B cell (primary cell): Measurements from ENCODE around the gene HECA. TPM values are rescaled to one million over a fixed set of nuclear protein-coding genes. Genes with fewer than 3 reads are reported as not detected.

Source experiments
- ATAC-seq: fragments of 200-7000 bp; cut with Tn5 transposase; one replicate; pipeline ENCODE4 v1.10.0; 2021; ENCODE audit warnings: low read depth, mild to moderate bottlenecking, moderate number of reproducible peaks, moderate library complexity
- CTCF ChIA-PET: fragments of 350-600 bp; sonication (Branson Sonifier 250); formaldehyde crosslinking; loops from one replicate; lab custom pipeline; 2021; ENCODE audit warnings: antibody characterized with exemption, inconsistent platforms; lab: Charles Lee
- POLR2A ChIA-PET: fragments of 350-600 bp; sonication (Branson Sonifier 250); formaldehyde crosslinking; loops from one replicate; lab custom pipeline; 2021; ENCODE audit warnings: antibody characterized with exemption; lab: Charles Lee
- DNase-seq: peaks from one replicate; pipeline ENCODE4 v3.0.0; 2013
- H2AFZ ChIP-seq: 2 replicates; pipeline ENCODE4 v1.6.1; 2012; ENCODE audit warnings: mild to moderate bottlenecking, low read depth, low read length; ENCODE audit not compliant: insufficient read depth, poor library complexity, severe bottlenecking
- H3K27ac ChIP-seq, 2 donors: 1 replicate in 1 of 2; 2 replicates in 1 of 2; pipeline ENCODE4 v1.5.1; 2012 to 2013; ENCODE audit warnings: low read length in 2 of 2, mild to moderate bottlenecking in 2 of 2, moderate library complexity in 1 of 2
- H3K27me3 ChIP-seq, 4 experiments: fragments of 200-600 bp in 1 of 4; sonication (generic) in 1 of 4; replicated peaks in 1 of 4; 1 replicate in 2 of 4; 2 replicates in 2 of 4; pipeline versions ENCODE4 v1.6.1 to v1.7.0; 2013 to 2016; ENCODE audit warnings: low read length in 3 of 4, mild to moderate bottlenecking in 2 of 4, mixed read lengths in 1 of 4, moderate library complexity in 1 of 4; ENCODE audit not compliant: insufficient read depth in 4 of 4, control insufficient read depth in 3 of 4; ENCODE audit errors: control extremely low read depth in 1 of 4
- H3K36me3 ChIP-seq, 2 experiments: replicated peaks in 1 of 2; 1 replicate in 1 of 2; 2 replicates in 1 of 2; pipeline versions ENCODE4 v1.6.1 to v1.7.1; 2013; ENCODE audit warnings: low read length in 1 of 2; ENCODE audit not compliant: insufficient read depth in 2 of 2, control insufficient read depth in 1 of 2; ENCODE audit errors: control extremely low read depth in 1 of 2, extremely low read depth in 1 of 2
- H3K4me1 ChIP-seq, 2 donors: fragments of 200-600 bp in 1 of 2; sonication (generic) in 1 of 2; 1 replicate in 1 of 2; 2 replicates in 1 of 2; pipeline versions ENCODE4 v1.5.1 to v1.6.1; 2013 to 2017; ENCODE audit warnings: low read length in 2 of 2; ENCODE audit not compliant: control insufficient read depth in 2 of 2, insufficient read depth in 2 of 2
- H3K4me2 ChIP-seq: replicated peaks from 2 replicates; pipeline ENCODE3; 2012; ENCODE audit warnings: mild to moderate bottlenecking, low read depth, low read length; ENCODE audit not compliant: poor library complexity, severe bottlenecking
- H3K4me3 ChIP-seq, 5 experiments: fragments of 200-600 bp in 1 of 5; sonication (generic) in 1 of 5; 1 replicate in 3 of 5; 2 replicates in 2 of 5; pipeline versions ENCODE4 v1.5.1 to v1.7.0; 2011 to 2016; ENCODE audit warnings: low read length in 4 of 5, mild to moderate bottlenecking in 4 of 5, low read depth in 2 of 5, control low read depth in 1 of 5, moderate library complexity in 1 of 5; ENCODE audit not compliant: insufficient read depth in 1 of 5; ENCODE audit errors: control extremely low read depth in 1 of 5, extremely low read depth in 1 of 5
- H3K79me2 ChIP-seq: fragments of 200-600 bp; sonication (generic); one replicate; pipeline ENCODE4 v1.6.0; 2016; ENCODE audit warnings: low read length; ENCODE audit not compliant: control insufficient read depth, insufficient read depth
- H3K9ac ChIP-seq: fragments of 200-600 bp; sonication (generic); 2 replicates; pipeline ENCODE4 v1.6.1; 2017; ENCODE audit warnings: mild to moderate bottlenecking, low read length, moderate library complexity
- H3K9me3 ChIP-seq, 3 donors: one replicate each; pipeline versions ENCODE4 v1.6.1 to v1.7.1; 2013; ENCODE audit warnings: low read length in 2 of 3; ENCODE audit not compliant: control insufficient read depth in 2 of 3, insufficient read depth in 1 of 3; ENCODE audit errors: control extremely low read depth in 1 of 3
- H4K20me1 ChIP-seq: 2 replicates; pipeline ENCODE4 v1.6.0; 2012; ENCODE audit warnings: mild to moderate bottlenecking, low read length; ENCODE audit not compliant: insufficient read depth, control insufficient read depth, poor library complexity, severe bottlenecking
- H3K27ac Mint-ChIP-seq: one replicate; pipeline ENCODE4 v1.8.0; 2021; ENCODE audit warnings: mixed read lengths
- H3K27me3 Mint-ChIP-seq: one replicate; pipeline ENCODE4 v1.8.0; 2021; ENCODE audit warnings: mixed read lengths
- H3K4me1 Mint-ChIP-seq: one replicate; pipeline ENCODE4 v1.8.0; 2021; ENCODE audit warnings: mixed read lengths
- H3K4me3 Mint-ChIP-seq: one replicate; pipeline ENCODE4 v1.8.0; 2021; ENCODE audit warnings: mixed read lengths
- H3K9me3 Mint-ChIP-seq: one replicate; pipeline ENCODE4 v1.8.0; 2022; ENCODE audit warnings: mixed read lengths; ENCODE audit not compliant: insufficient read depth
- EZH2 ChIP-seq: IDR thresholded peaks from 2 replicates; pipeline ENCODE4 v1.6.1; 2012; ENCODE audit warnings: borderline replicate concordance, low read depth, mild to moderate bottlenecking, moderate library complexity, low read length; ENCODE audit not compliant: insufficient read depth, poor library complexity, severe bottlenecking
- WGBS: methylation state at CpG from one replicate; pipeline ENCODE4 v1.1.5; 2013; ENCODE audit warnings: missing lambda C conversion rate; ENCODE audit not compliant: insufficient coverage; 5-methylcytosine and 5-hydroxymethylcytosine counted together
- intact Hi-C: fragments of 100-400 bp; cut with micrococcal nuclease; formaldehyde crosslinking; loops from one replicate; pipeline ENCODE4 v1.10.0; 2022
- polyA plus RNA-seq: library from polyadenylated mRNA; depleted of rRNA; stranded (reverse); fragments of >200 nt; gene quantifications from 2 replicates; pipeline ENCODE4 v1.2.3, GENCODE V29; 2012
- total RNA-seq, 2 donors: library from RNA; stranded (reverse); fragments of 120-200 nt in 1 of 2; gene quantifications; 1 replicate in 1 of 2; 2 replicates in 1 of 2; pipeline versions ENCODE4 v1.2.3 to v1.2.4, GENCODE V29; 2013 to 2022
- TF ChIP-seq, protein P1 (sequence below): fragments of 200-600 bp; IDR thresholded peaks from one replicate; pipeline ENCODE4 v1.8.0; 2022; ENCODE audit warnings: antibody characterized with exemption, mild to moderate bottlenecking

HECA gene
- total and polyA plus RNA-seq, 2 donors (not counting 1 experiment from before 2014, with no cell fraction given), result 19.2 to 50.4 TPM

DNA sequence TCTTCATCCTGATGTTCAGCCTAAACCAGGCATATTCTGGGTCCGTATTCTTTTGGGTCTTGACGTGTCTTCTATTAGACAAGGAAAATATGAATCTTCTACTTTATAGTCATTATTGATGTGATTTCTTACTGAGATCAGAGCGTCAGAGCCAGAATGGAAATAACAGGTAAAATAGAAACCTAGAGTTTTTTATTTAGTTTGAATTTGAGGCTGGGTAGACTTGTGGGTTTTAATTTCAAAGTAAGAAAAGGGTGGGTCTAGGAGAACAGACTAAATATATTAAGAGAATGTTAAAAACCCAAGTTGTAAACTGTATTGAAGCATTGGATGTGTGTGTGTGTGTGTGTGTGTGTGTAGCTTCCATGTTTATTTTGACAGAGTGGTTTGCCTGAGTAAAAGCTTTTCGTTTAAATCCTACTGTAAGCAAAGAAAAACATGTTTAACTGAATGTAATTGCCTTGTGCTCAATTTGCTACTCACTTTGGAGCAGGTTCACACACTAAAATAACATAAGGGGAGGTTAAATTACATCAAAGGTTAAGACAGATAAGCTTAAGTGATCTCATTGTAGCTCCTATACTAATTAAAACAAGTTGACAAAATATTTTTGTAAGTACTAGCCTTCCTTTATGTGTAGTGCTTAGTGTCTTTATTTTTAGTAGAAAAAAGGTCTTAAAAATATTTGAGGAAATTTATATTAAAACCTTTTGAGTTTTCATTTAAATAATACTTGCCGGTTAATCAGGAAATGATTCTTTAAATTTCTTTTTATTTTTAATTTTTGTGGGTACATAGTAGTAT is 17.4 kb downstream of the HECA start:
- no CpG with 5 or more reads among the region's 5 CpGs for WGBS
- Histone ChIP-seq H3K27me3 (no peaks in the 10 kb centered on the region), H3K4me2 (peak overlapping the region; percentile 2), H4K20me1 (peaks cover 90% of the 10 kb centered on the region), H3K4me1 (peaks cover 43 to 52% of the 10 kb centered on the region in 2 donors), H3K9me3 (no peaks in the 10 kb centered on the region), H3K79me2 (peaks cover 96% of the 10 kb centered on the region), H3K36me3 (peaks cover 0 to 11% of the 10 kb centered on the region in 2 experiments), H3K27ac (peak overlapping the region in 1 of 2 donors; percentile 45), H3K9ac (no peak overlapping the region), H2AFZ (no peak overlapping the region), H3K4me3 (no peak overlapping the region)
- intact Hi-C loops, result loop anchor here (5.0 kb wide), 1 partner anchor 35 kb away; no protein-coding TSS in a partner anchor
- no peak overlapping the region for H3K4me3 Mint-ChIP-seq
- ChIA-PET CTCF (interaction anchor here (0.6 to 1.2 kb wide), 3 partner anchors 13 to 221 kb away, joined by 3 to 4 read pairs (median 3); no protein-coding TSS in a partner anchor), POLR2A (no interaction called here)
- no peaks in the 10 kb centered on the region for H3K9me3 Mint-ChIP-seq
- TF ChIP-seq EZH2, result no peak
- TF ChIP-seq, protein P1, sequence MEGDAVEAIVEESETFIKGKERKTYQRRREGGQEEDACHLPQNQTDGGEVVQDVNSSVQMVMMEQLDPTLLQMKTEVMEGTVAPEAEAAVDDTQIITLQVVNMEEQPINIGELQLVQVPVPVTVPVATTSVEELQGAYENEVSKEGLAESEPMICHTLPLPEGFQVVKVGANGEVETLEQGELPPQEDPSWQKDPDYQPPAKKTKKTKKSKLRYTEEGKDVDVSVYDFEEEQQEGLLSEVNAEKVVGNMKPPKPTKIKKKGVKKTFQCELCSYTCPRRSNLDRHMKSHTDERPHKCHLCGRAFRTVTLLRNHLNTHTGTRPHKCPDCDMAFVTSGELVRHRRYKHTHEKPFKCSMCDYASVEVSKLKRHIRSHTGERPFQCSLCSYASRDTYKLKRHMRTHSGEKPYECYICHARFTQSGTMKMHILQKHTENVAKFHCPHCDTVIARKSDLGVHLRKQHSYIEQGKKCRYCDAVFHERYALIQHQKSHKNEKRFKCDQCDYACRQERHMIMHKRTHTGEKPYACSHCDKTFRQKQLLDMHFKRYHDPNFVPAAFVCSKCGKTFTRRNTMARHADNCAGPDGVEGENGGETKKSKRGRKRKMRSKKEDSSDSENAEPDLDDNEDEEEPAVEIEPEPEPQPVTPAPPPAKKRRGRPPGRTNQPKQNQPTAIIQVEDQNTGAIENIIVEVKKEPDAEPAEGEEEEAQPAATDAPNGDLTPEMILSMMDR, result no peak
- no peak for DNase-seq
- no peak for ATAC-seq
- H3K27me3 Mint-ChIP-seq, result no peaks in the 10 kb centered on the region
- H3K4me1 Mint-ChIP-seq, result peaks cover 74% of the 10 kb centered on the region
- no peak overlapping the region for H3K27ac Mint-ChIP-seq

DNA sequence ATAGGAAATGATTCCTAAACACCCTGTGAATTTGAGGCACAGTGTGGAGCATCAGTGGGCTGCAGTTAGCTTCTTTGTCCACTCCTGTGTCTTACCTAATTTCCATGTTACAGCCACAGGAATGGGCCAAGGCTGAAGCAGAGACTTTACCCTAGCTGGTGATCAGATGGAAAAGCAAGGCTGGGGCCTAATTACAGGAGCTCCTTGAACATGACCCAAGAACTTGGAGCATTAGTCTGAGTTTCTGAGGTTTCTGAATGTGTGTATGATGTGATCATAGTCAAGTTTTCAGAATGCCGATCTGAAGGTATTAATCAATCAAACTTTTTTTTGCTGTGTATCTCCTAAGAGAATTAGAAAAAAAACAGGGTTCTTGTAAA is 18.0 kb downstream of the HECA start:
- H3K27ac ChIP-seq, result peak overlapping the region in 1 of 2 donors; percentile 45
- H3K4me3 Mint-ChIP-seq, result no peak overlapping the region

More for the DNA sequence above, 18.0 kb downstream of the HECA start:
- no peaks in the 10 kb centered on the region for H3K27me3 Mint-ChIP-seq
- H3K27ac Mint-ChIP-seq, result no peak overlapping the region
- no peak overlapping the region for H2AFZ ChIP-seq
- H3K27me3 ChIP-seq, result no peaks in the 10 kb centered on the region
- H3K36me3 ChIP-seq, result peaks cover 0 to 17% of the 10 kb centered on the region in 2 experiments
- ChIA-PET CTCF (interaction anchor here (0.6 to 1.2 kb wide), 3 partner anchors 14 to 220 kb away, joined by 3 to 4 read pairs (median 3); no protein-coding TSS in a partner anchor), POLR2A (no interaction called here)
- peaks cover 90% of the 10 kb centered on the region for H4K20me1 ChIP-seq
- 100% methylated on average over 1 of the region's 1 CpG for WGBS
- no peak for ATAC-seq
- H3K4me1 Mint-ChIP-seq, result peaks cover 74% of the 10 kb centered on the region
- no peak for TF ChIP-seq EZH2
- TF ChIP-seq, protein P1, result no peak
- no peak overlapping the region for H3K4me2 ChIP-seq
- intact Hi-C loops, result loop anchor here (5.0 kb wide), 1 partner anchor 34 kb away; no protein-coding TSS in a partner anchor
- H3K9me3 Mint-ChIP-seq, result no peaks in the 10 kb centered on the region
- H3K4me3 ChIP-seq, result no peak overlapping the region
- no peaks in the 10 kb centered on the region for H3K9me3 ChIP-seq
- H3K79me2 ChIP-seq, result peaks cover 96% of the 10 kb centered on the region
- no peak for DNase-seq
- peaks cover 38 to 47% of the 10 kb centered on the region in 2 donors for H3K4me1 ChIP-seq
- H3K9ac ChIP-seq, result no peak overlapping the region
